ENCODE results near the gene PRKCD. TPM values are rescaled to one million over a fixed set of nuclear protein-coding genes. Genes with fewer than 3 reads are reported as not detected.

PRKCD gene
- total and polyA plus RNA-seq, 2 of the 4 experiments (the other 2 are of a cell fraction): 4.3 to 19.0 TPM

DNA sequence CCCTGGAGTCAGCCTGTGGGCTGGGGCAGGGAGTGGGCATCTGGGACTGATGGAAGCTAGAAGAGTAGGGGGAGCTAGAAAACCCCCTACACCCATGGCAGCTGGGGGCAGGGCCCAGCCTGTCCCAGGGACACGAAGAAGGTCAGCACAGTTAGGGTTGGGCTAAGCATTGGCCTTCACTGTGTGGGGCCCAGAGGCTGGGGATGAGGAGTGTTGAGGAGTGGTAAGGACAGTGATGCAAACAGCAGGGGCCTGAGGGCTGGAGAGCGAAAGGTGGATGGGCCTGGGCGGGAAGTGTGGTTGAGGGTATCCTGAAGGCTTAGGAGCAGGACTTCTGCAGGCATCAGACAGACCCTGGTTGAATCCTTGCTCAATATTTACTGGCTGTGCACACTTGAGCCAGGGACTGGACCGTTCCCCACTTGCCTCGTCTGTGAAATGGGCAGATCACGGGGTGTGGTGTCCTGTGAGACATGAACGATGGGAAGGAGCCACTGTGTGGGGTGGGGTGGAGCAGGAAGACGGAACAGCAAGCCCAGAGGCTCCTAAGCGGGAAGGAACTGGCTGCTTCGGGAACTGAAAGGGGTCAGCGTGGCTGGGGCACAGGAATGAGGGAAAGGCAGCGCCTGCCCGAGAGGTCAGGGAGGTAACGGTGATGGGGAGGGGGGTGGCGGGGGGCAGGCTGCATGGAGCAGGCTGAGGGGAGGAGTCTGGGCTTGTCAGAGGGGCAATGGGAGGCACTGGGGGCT lies 7.3 kb downstream of the PRKCD start (continued):
- no peak for TF ChIP-seq SMC3 (IDR thresholded peaks at IDR 0.05; ENCODE audit: low read depth, low read length)

GRCh38 chr3:53169045-53169831 lies 8.2 kb downstream of the PRKCD start:
- ATAC-seq (ENCODE audit: low read depth): no peak
- H2BK15ac ChIP-seq (ENCODE audit: low read depth, low read length): no peak overlapping the region
- no peak overlapping the region for H3K9ac ChIP-seq (ENCODE audit: low read depth, low read length)
- in situ Hi-C loops (cut with MboI; ENCODE audit: low sequenced_read_pairs): no loop called here
- peaks cover 13 to 67% of the 10 kb centered on the region in 2 experiments; a peak in 3 of 4 replicates for H3K79me1 ChIP-seq (ENCODE audit: low read depth in 1 of 2, low read length in 2 of 2)
- dilution Hi-C loops (cut with HindIII; ENCODE audit: low sequenced_read_pairs, unreplicated experiment): no loop called here
- H3K9me1 ChIP-seq (ENCODE audit: insufficient read depth, low read length): peaks cover 18% of the 10 kb centered on the region
- no peak overlapping the region for H2BK20ac ChIP-seq (ENCODE audit: low read depth, low read length)
- H3K36me3 ChIP-seq (ENCODE audit: control insufficient read depth, insufficient read depth, low read length): peaks cover 3% of the 10 kb centered on the region; the same call in 1 of the 2 replicates
- no peak overlapping the region for H3K4me3 ChIP-seq (ENCODE audit: insufficient read depth, low read depth, low read length)
- ChIA-PET POLR2A (ENCODE audit: unreplicated experiment) (no interaction called here), CTCF (no interaction called here)
- intact Hi-C loops (cut with micrococcal nuclease): no loop called here
- 94% methylated on average over 4 of the region's 15 CpGs; no CpG with 5 or more reads in 1 of the 2 experiments for WGBS, 2 experiments (ENCODE audit: extremely low coverage in 2 of 2, insufficient read length in 1 of 2)
- H2AFZ ChIP-seq (replicated peaks; ENCODE audit: low read length, poor library complexity): no peak overlapping the region
- no peak for DNase-seq
- peaks cover 4% of the 10 kb centered on the region; the same call in 1 of the 2 replicates for H4K20me1 ChIP-seq (ENCODE audit: insufficient read depth, low read length)
- no peak overlapping the region for H3K56ac ChIP-seq (ENCODE audit: extremely low read depth, insufficient read depth, low read length)
- TF ChIP-seq NFE2L2 (IDR thresholded peaks at IDR 0.05; ENCODE audit: low read depth, low read length): no peak
- no peak for TF ChIP-seq RAD21 (IDR thresholded peaks at IDR 0.05; ENCODE audit: low read length)
- no peak for TF ChIP-seq ELK1 (IDR thresholded peaks at IDR 0.05; ENCODE audit: borderline replicate concordance, low read depth, low read length)
- TF ChIP-seq MAZ (IDR thresholded peaks at IDR 0.05; ENCODE audit: borderline replicate concordance, low read depth, low read length): no peak
- no peak for TF ChIP-seq MAFK (IDR thresholded peaks at IDR 0.05; ENCODE audit: low read depth, low read length)
- TF ChIP-seq RFX5 (IDR thresholded peaks at IDR 0.05; ENCODE audit: low read depth, low read length): no peak
- no peak for TF ChIP-seq CEBPB (IDR thresholded peaks at IDR 0.05; ENCODE audit: low read depth, low read length)
- no peak for TF ChIP-seq SMC3 (IDR thresholded peaks at IDR 0.05; ENCODE audit: low read depth, low read length)
- TF ChIP-seq USF2 (IDR thresholded peaks at IDR 0.05; ENCODE audit: low read depth, low read length): no peak
- no peak for TF ChIP-seq MXI1 (IDR thresholded peaks at IDR 0.05; ENCODE audit: borderline replicate concordance, low read depth, low read length)
- no peak overlapping the region for H2BK120ac ChIP-seq (ENCODE audit: low read depth, low read length)
- BruUV-seq (replicated peaks): no TSS peak
- no peak overlapping the region for H3K14ac ChIP-seq (replicated peaks; ENCODE audit: low read depth, low read length)
- no peak overlapping the region for H2AK5ac ChIP-seq (ENCODE audit: low read depth, low read length)
- H2AK9ac ChIP-seq (replicated peaks; ENCODE audit: low read depth, low read length, poor library complexity): peak overlapping the region; percentile 44
- H4K8ac ChIP-seq (ENCODE audit: low read depth in 2 of 2, low read length in 2 of 2): no peak overlapping the region
- H3K4me2 ChIP-seq (ENCODE audit: low read depth, low read length): no peak overlapping the region
- no peak overlapping the region for H3K23ac ChIP-seq (ENCODE audit: low read depth, low read length)
- no peak overlapping the region for H4K91ac ChIP-seq (ENCODE audit: insufficient read depth, low read depth, low read length)
- H3K18ac ChIP-seq (ENCODE audit: low read depth, low read length): no peak overlapping the region
- H4K5ac ChIP-seq (ENCODE audit: low read depth, low read length): no peak overlapping the region
- H3K27me3 ChIP-seq (ENCODE audit: control insufficient read depth, insufficient read depth, low read length): no peaks in the 10 kb centered on the region
- H3K4ac ChIP-seq (ENCODE audit: low read depth, low read length): no peak overlapping the region
- H2BK5ac ChIP-seq (ENCODE audit: low read depth, low read length, poor library complexity, severe bottlenecking): no peak overlapping the region
- peaks cover 8% of the 10 kb centered on the region for H3K4me1 ChIP-seq (ENCODE audit: control insufficient read depth, insufficient read depth, low read length)
- no peak overlapping the region for H3K27ac ChIP-seq (ENCODE audit: insufficient read depth, low read length)
- H3K9me3 ChIP-seq (ENCODE audit: control insufficient read depth, insufficient read depth, low read length): no peaks in the 10 kb centered on the region

Measured in IMR-90 (cell line).